ENCODE results near the gene USP13. TPM values are rescaled to one million over a fixed set of nuclear protein-coding genes. Genes with fewer than 3 reads are reported as not detected.

The USP13 gene
- total and polyA plus RNA-seq, 2 donors (not counting 1 experiment from before 2014, with no cell fraction given), result 1.9 to 13.2 TPM

DNA sequence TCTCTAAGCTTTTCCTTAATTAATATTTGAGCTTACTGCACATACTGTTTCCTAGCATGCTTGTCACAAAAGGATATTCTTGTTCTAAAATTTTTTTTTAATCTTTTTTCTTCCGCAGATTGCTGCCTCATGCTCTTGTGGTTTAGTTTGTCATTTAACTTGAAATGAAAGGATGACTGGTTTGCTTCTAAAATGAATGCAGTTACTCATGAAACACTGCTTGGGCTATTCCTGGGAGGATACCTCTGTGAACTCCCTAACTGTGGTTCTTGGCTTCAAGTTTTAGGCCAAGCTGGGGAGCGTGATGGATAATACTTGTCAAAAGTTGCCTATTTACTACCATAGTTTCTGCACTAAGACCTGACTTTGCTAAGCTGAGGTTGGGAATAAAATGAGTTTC is 64.0 kb downstream of the USP13 start:
- Histone ChIP-seq H3K27ac (ENCODE audit: low read length in 2 of 2) (no peak overlapping the region), H3K79me2 (ENCODE audit: control insufficient read depth, insufficient read depth, low read length) (no peaks in the 10 kb centered on the region), H3K27me3 (replicated peaks in 1 of 4; ENCODE audit: control extremely low read depth in 1 of 4, control insufficient read depth in 3 of 4, insufficient read depth in 4 of 4, low read length in 3 of 4) (no peaks in the 10 kb centered on the region), H2AFZ (ENCODE audit: insufficient read depth, low read depth, low read length, poor library complexity, severe bottlenecking) (no peak overlapping the region), H3K9me3 (ENCODE audit: control extremely low read depth in 1 of 3, control insufficient read depth in 2 of 3, insufficient read depth in 1 of 3, low read length in 2 of 3) (no peaks in the 10 kb centered on the region), H3K36me3 (replicated peaks in 1 of 2; ENCODE audit: control extremely low read depth in 1 of 2, control insufficient read depth in 1 of 2, extremely low read depth in 1 of 2, insufficient read depth in 2 of 2, low read length in 1 of 2) (peaks cover 0 to 6% of the 10 kb centered on the region in 2 experiments), H3K4me2 (replicated peaks; ENCODE audit: low read depth, low read length, poor library complexity, severe bottlenecking) (no peak overlapping the region), H4K20me1 (ENCODE audit: control insufficient read depth, insufficient read depth, low read length, poor library complexity, severe bottlenecking) (no peaks in the 10 kb centered on the region), H3K4me3 (ENCODE audit: control extremely low read depth in 1 of 5, extremely low read depth in 1 of 5, insufficient read depth in 1 of 5, low read depth in 2 of 5, low read length in 4 of 5) (no peak overlapping the region), H3K4me1 (ENCODE audit: control insufficient read depth in 2 of 2, insufficient read depth in 2 of 2, low read length in 2 of 2) (no peaks in the 10 kb centered on the region), H3K9ac (ENCODE audit: low read length) (no peak overlapping the region)
- ATAC-seq (ENCODE audit: low read depth) (no peak), DNase-seq (no peak)
- no peaks in the 10 kb centered on the region for H3K9me3 Mint-ChIP-seq (ENCODE audit: insufficient read depth)
- H3K4me3 Mint-ChIP-seq, result no peak overlapping the region
- TF ChIP-seq, protein P1, sequence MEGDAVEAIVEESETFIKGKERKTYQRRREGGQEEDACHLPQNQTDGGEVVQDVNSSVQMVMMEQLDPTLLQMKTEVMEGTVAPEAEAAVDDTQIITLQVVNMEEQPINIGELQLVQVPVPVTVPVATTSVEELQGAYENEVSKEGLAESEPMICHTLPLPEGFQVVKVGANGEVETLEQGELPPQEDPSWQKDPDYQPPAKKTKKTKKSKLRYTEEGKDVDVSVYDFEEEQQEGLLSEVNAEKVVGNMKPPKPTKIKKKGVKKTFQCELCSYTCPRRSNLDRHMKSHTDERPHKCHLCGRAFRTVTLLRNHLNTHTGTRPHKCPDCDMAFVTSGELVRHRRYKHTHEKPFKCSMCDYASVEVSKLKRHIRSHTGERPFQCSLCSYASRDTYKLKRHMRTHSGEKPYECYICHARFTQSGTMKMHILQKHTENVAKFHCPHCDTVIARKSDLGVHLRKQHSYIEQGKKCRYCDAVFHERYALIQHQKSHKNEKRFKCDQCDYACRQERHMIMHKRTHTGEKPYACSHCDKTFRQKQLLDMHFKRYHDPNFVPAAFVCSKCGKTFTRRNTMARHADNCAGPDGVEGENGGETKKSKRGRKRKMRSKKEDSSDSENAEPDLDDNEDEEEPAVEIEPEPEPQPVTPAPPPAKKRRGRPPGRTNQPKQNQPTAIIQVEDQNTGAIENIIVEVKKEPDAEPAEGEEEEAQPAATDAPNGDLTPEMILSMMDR (IDR thresholded peaks at IDR 0.05), result no peak
- no peak for TF ChIP-seq EZH2 (IDR thresholded peaks at IDR 0.05; ENCODE audit: borderline replicate concordance, insufficient read depth, low read depth, low read length, poor library complexity, severe bottlenecking)
- WGBS (ENCODE audit: insufficient coverage), result no CpG with 5 or more reads among the region's 2 CpGs
- H3K27ac Mint-ChIP-seq, result no peak overlapping the region
- intact Hi-C loops (cut with micrococcal nuclease), result no loop called here
- H3K4me1 Mint-ChIP-seq, result no peaks in the 10 kb centered on the region
- ChIA-PET CTCF (no interaction called here), POLR2A (no interaction called here)
- H3K27me3 Mint-ChIP-seq, result no peaks in the 10 kb centered on the region

DNA sequence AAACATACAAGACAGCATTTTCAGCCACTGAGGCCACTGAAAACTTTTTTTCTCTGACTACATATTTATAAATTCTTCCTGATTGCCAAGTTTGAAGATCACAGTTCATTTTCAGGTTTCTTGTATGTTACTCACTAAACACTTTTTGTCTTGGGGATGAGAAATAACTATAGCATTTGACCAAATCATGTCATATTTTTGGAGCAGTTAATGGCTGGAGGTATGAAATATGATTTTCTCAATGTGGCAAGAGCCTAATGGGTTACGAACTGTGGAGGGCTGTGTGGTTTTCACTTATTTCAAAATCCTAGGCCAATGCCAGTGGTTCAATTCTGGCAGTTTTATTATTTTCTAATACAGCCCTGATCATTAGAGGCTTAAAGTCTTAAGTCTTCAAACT is 64.4 kb downstream of the USP13 start:
- no peak overlapping the region for H3K27ac ChIP-seq (ENCODE audit: low read length in 2 of 2)
- H3K4me3 ChIP-seq (ENCODE audit: control extremely low read depth in 1 of 5, extremely low read depth in 1 of 5, insufficient read depth in 1 of 5, low read depth in 2 of 5, low read length in 4 of 5), result no peak overlapping the region
- TF ChIP-seq, protein P1 (IDR thresholded peaks at IDR 0.05), result no peak
- TF ChIP-seq EZH2 (IDR thresholded peaks at IDR 0.05; ENCODE audit: borderline replicate concordance, insufficient read depth, low read depth, low read length, poor library complexity, severe bottlenecking), result no peak
- ChIA-PET CTCF (interaction anchor here (1.2 kb wide), 1 partner anchor 67 kb away, joined by 3 read pairs; no protein-coding TSS in a partner anchor), POLR2A (no interaction called here)
- no peak for ATAC-seq (ENCODE audit: low read depth)
- Mint-ChIP-seq H3K27ac (no peak overlapping the region), H3K4me1 (no peaks in the 10 kb centered on the region), H3K27me3 (no peaks in the 10 kb centered on the region), H3K9me3 (ENCODE audit: insufficient read depth) (no peaks in the 10 kb centered on the region), H3K4me3 (no peak overlapping the region)
- no peak overlapping the region for H3K9ac ChIP-seq (ENCODE audit: low read length)
- intact Hi-C loops (cut with micrococcal nuclease), result no loop called here
- H3K79me2 ChIP-seq (ENCODE audit: control insufficient read depth, insufficient read depth, low read length), result no peaks in the 10 kb centered on the region
- DNase-seq, result no peak
- H3K4me1 ChIP-seq (ENCODE audit: control insufficient read depth in 2 of 2, insufficient read depth in 2 of 2, low read length in 2 of 2), result no peaks in the 10 kb centered on the region
- WGBS (ENCODE audit: insufficient coverage), result no CpG with 5 or more reads among the region's 1 CpG
- no peak overlapping the region for H2AFZ ChIP-seq (ENCODE audit: insufficient read depth, low read depth, low read length, poor library complexity, severe bottlenecking)
- H3K4me2 ChIP-seq (replicated peaks; ENCODE audit: low read depth, low read length, poor library complexity, severe bottlenecking), result no peak overlapping the region
- H3K9me3 ChIP-seq (ENCODE audit: control extremely low read depth in 1 of 3, control insufficient read depth in 2 of 3, insufficient read depth in 1 of 3, low read length in 2 of 3), result no peaks in the 10 kb centered on the region
- no peaks in the 10 kb centered on the region for H3K27me3 ChIP-seq (replicated peaks in 1 of 4; ENCODE audit: control extremely low read depth in 1 of 4, control insufficient read depth in 3 of 4, insufficient read depth in 4 of 4, low read length in 3 of 4)
- H4K20me1 ChIP-seq (ENCODE audit: control insufficient read depth, insufficient read depth, low read length, poor library complexity, severe bottlenecking), result no peaks in the 10 kb centered on the region
- H3K36me3 ChIP-seq (replicated peaks in 1 of 2; ENCODE audit: control extremely low read depth in 1 of 2, control insufficient read depth in 1 of 2, extremely low read depth in 1 of 2, insufficient read depth in 2 of 2, low read length in 1 of 2), result peaks cover 0 to 9% of the 10 kb centered on the region in 2 experiments
